BE2C (cell line): ENCODE results near the gene CCL3.

ENCODE experiments used
- DNase-seq: peaks from one replicate; pipeline ENCODE4 v3.0.0-alpha.2; 2020
- H3K27me3 ChIP-seq: fragments of 250-450 bp; sonication (Bioruptor Pico); 2 replicates; pipeline ENCODE4 v1.5.1; 2020; ENCODE audit warnings: mild to moderate bottlenecking
- H3K36me3 ChIP-seq: fragments of 250-450 bp; sonication (Bioruptor Pico); 2 replicates; pipeline ENCODE4 v1.5.1; 2020; ENCODE audit warnings: mild to moderate bottlenecking
- H3K4me1 ChIP-seq: fragments of 250-450 bp; sonication (Bioruptor Pico); 2 replicates; pipeline ENCODE4 v1.5.1; 2020
- H3K4me3 ChIP-seq: 2 replicates; pipeline ENCODE4 v1.5.1; 2011; ENCODE audit warnings: low read depth, low read length
- H3K9me3 ChIP-seq: fragments of 250-450 bp; sonication (Bioruptor Pico); 2 replicates; pipeline ENCODE4 v1.5.1; 2020
- TF ChIP-seq, protein P1 (sequence below): IDR thresholded peaks from 2 replicates; pipeline ENCODE4 v1.5.1; 2012; ENCODE audit warnings: mild to moderate bottlenecking, low read depth, low read length

The CCL3 gene

DNA sequence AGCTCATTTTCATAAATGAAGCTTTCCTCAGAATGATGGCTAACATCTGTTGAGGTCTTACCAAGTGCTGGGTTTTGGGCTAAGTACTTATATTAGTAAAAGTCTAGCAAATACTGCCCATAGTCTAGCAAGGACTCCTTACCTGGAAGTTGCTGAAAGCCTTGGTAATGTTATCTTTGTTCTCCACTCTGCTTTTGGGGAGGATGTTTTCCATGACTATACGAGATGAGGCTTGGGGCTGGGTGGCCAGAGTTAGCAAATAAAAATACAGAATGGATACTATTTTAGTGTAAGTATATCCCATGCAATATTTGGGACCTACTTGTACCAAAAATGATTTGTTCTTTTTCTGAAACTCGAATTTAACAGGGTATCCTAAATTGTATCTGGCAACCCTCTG is 18.2 kb downstream of the CCL3 start:
- H3K36me3 ChIP-seq = no peaks in the 10 kb centered on the region
- H3K27me3 ChIP-seq = peaks cover 44% of the 10 kb centered on the region
- H3K4me1 ChIP-seq = no peaks in the 10 kb centered on the region; the same call in 1 of the 2 replicates
- no peaks in the 10 kb centered on the region for H3K9me3 ChIP-seq
- DNase-seq = no peak
- no peak overlapping the region for H3K4me3 ChIP-seq
- TF ChIP-seq, protein P1, sequence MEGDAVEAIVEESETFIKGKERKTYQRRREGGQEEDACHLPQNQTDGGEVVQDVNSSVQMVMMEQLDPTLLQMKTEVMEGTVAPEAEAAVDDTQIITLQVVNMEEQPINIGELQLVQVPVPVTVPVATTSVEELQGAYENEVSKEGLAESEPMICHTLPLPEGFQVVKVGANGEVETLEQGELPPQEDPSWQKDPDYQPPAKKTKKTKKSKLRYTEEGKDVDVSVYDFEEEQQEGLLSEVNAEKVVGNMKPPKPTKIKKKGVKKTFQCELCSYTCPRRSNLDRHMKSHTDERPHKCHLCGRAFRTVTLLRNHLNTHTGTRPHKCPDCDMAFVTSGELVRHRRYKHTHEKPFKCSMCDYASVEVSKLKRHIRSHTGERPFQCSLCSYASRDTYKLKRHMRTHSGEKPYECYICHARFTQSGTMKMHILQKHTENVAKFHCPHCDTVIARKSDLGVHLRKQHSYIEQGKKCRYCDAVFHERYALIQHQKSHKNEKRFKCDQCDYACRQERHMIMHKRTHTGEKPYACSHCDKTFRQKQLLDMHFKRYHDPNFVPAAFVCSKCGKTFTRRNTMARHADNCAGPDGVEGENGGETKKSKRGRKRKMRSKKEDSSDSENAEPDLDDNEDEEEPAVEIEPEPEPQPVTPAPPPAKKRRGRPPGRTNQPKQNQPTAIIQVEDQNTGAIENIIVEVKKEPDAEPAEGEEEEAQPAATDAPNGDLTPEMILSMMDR = no peak

GRCh38 chr17:36070427-36070826 is 19.5 kb downstream of the CCL3 start:
- H3K9me3 ChIP-seq = no peaks in the 10 kb centered on the region
- TF ChIP-seq, protein P1 = no peak
- H3K36me3 ChIP-seq = no peaks in the 10 kb centered on the region

GRCh38 chr17:36069136-36069535 is 20.8 kb downstream of the CCL3 start:
- Histone ChIP-seq H3K4me3 (no peak overlapping the region), H3K27me3 (peaks cover 32% of the 10 kb centered on the region), H3K4me1 (no peaks in the 10 kb centered on the region; the same call in 1 of the 2 replicates), H3K9me3 (no peaks in the 10 kb centered on the region), H3K36me3 (no peaks in the 10 kb centered on the region)
- TF ChIP-seq, protein P1 = no peak
- DNase-seq = no peak

More at GRCh38 chr17:36070427-36070826, 19.5 kb downstream of the CCL3 start:
- H3K4me1 ChIP-seq = no peaks in the 10 kb centered on the region; the same call in 1 of the 2 replicates
- peaks cover 42% of the 10 kb centered on the region for H3K27me3 ChIP-seq
- H3K4me3 ChIP-seq = no peak overlapping the region
- no peak for DNase-seq

- H3K4me3 ChIP-seq = no peak overlapping the region
- no peaks in the 10 kb centered on the region; the same call in 1 of the 2 replicates for H3K4me1 ChIP-seq
- no peaks in the 10 kb centered on the region for H3K36me3 ChIP-seq
- TF ChIP-seq, protein P1 = no peak
- H3K9me3 ChIP-seq = no peaks in the 10 kb centered on the region
- DNase-seq = no peak
- peaks cover 28% of the 10 kb centered on the region for H3K27me3 ChIP-seq
Observed at GRCh38 chr17:36068524-36068923, 21.4 kb downstream of the CCL3 start.

DNA sequence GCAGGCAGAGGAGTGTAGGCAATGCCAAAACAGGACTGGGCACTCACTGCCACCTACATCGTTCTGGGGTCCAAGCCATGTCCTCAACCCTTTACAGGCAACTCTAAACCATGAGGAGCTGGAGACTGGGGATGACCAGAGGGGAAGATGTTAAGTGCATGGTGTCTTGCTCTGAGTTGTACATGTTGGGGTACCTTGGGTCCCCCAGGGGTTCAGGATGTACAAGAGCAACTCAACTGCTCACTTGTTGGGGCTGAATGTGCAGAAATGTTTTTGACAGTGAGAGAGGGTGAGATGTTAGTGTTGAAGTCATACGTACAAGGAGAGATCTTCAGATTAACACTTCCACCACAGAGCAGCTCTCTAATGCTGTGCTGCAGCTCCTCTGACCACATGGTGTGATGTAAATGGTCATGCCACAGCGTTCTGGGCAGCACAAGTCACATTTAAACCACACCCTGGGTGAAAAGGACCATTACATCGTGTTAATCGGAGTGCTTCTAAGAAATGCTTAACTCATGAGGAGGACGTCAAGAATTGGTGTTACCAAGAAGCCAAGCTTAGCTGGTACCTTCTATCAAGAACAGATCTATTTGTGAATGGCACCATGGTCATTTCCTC is 23.5 kb downstream of the CCL3 start:
- Histone ChIP-seq H3K36me3 (no peaks in the 10 kb centered on the region), H3K27me3 (peaks cover 11% of the 10 kb centered on the region; the same call in 1 of the 2 replicates), H3K4me3 (no peak overlapping the region), H3K4me1 (no peaks in the 10 kb centered on the region), H3K9me3 (no peaks in the 10 kb centered on the region)
- DNase-seq = no peak
- TF ChIP-seq, protein P1 = no peak

GRCh38 chr17:36063786-36064541 is 26.0 kb downstream of the CCL3 start, which contains the start of gene CCL18:
Gene CCL18, plus strand, starts transcription at chr17:36064272. Its CDS starts 71 bp downstream, at chr17:36064343.
- DNase-seq = no peak
- no peaks in the 10 kb centered on the region for H3K4me1 ChIP-seq
- no peaks in the 10 kb centered on the region for H3K9me3 ChIP-seq
- TF ChIP-seq, protein P1 = no peak
- no peaks in the 10 kb centered on the region for H3K36me3 ChIP-seq
- peaks cover 9% of the 10 kb centered on the region for H3K27me3 ChIP-seq
- H3K4me3 ChIP-seq = no peak within 1 kb of the TSS
